RWPE2 (cell line): ENCODE data around the gene PPP1R11.

Experiments used
- ATAC-seq: fragments of 200-7000 bp; cut with Tn5 transposase; 3 replicates; pipeline ENCODE4 v1.9.1; 2021; ENCODE audit warnings: low read depth
- DNase-seq: peaks from one replicate; pipeline ENCODE4 v3.0.0-alpha.2; 2020; ENCODE audit warnings: low spot score
- H3K27ac ChIP-seq: fragments of 450-650 bp; 2 replicates; pipeline ENCODE4 v1.5.1; 2017; ENCODE audit warnings: mild to moderate bottlenecking; ENCODE audit not compliant: poor library complexity, severe bottlenecking
- H3K27me3 ChIP-seq: fragments of 250-450 bp; sonication (Bioruptor Pico); 2 replicates; pipeline ENCODE4 v1.5.1; 2021; ENCODE audit warnings: mild to moderate bottlenecking, moderate library complexity; ENCODE audit not compliant: insufficient read depth, poor library complexity, severe bottlenecking
- H3K36me3 ChIP-seq: fragments of 250-450 bp; sonication (Bioruptor Pico); 2 replicates; pipeline ENCODE4 v1.5.1; 2020; ENCODE audit warnings: low read depth, mild to moderate bottlenecking, moderate library complexity
- H3K4me1 ChIP-seq: fragments of 250-450 bp; sonication (Bioruptor Pico); 2 replicates; pipeline ENCODE4 v1.5.1; 2021; ENCODE audit warnings: mild to moderate bottlenecking, moderate library complexity; ENCODE audit not compliant: insufficient read depth, poor library complexity, severe bottlenecking
- H3K4me3 ChIP-seq: fragments of 250-450 bp; sonication (Bioruptor Pico); 2 replicates; pipeline ENCODE4 v1.5.1; 2021; ENCODE audit warnings: mild to moderate bottlenecking, moderate library complexity; ENCODE audit not compliant: severe bottlenecking
- H3K9me3 ChIP-seq: fragments of 250-450 bp; sonication (Bioruptor Pico); 2 replicates; pipeline ENCODE4 v1.5.1; 2021; ENCODE audit warnings: mild to moderate bottlenecking, moderate library complexity; ENCODE audit not compliant: severe bottlenecking
- CTCF ChIP-seq: fragments of 450-650 bp; IDR thresholded peaks from one replicate; pipeline ENCODE4 v1.5.1; 2017; ENCODE audit warnings: mild to moderate bottlenecking, moderate library complexity; ENCODE audit not compliant: poor library complexity, severe bottlenecking

The PPP1R11 gene

DNA sequence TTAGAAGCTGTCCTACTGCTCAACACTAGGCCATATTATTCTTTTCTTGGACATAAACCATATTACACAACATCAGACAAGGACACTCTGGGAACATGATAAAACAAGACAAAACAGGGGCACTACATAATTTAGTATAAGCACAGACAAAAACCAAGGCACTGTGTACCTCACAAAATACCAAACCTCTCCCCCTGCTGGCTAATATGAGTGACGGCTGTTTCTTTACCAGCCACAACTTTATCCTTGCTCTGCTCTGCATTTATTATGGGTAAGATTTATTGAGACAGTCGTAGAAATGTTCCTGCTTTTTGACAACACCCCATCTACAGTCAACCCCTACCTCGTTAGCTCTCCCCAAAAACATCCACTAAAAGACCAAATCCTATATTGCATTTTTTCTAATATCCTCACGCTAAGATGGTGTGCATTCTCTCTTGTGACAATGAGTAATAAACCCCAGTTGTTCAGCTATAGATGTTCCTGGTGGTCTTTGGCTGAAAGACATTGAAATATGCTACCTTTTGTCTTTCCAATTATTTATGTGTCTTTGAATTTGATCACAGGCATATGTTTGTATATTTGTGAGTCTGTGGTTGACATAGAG is 29.7 kb upstream of the PPP1R11 start:
- peak; percentile 62 for TF ChIP-seq CTCF

DNA sequence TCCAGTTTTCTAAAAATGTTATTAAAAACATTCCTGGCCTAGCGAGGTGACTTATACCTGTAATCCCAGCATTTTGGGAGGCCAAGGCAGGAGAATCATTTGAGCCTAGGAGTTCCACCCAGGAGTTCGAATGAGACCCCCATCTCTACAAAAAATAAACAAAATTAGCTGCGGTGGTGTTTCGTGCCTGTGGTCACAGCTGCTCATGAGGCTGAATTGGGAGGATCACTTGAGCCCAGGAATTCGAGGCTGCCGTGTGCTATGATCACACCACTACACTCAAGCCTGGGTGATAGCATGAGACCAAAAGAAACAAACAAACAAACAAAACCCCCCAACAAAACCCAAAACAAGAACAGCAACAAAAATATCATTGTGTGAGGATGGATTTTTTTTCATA is 25.8 kb upstream of the PPP1R11 start:
- no peaks in the 10 kb centered on the region for H3K27me3 ChIP-seq
- H3K4me3 ChIP-seq: no peak overlapping the region
- H3K4me1 ChIP-seq: peaks cover 3% of the 10 kb centered on the region
- H3K36me3 ChIP-seq: no peaks in the 10 kb centered on the region
- no peak for TF ChIP-seq CTCF
- DNase-seq (no peak), ATAC-seq (no peak)
- H3K27ac ChIP-seq: no peak overlapping the region
- H3K9me3 ChIP-seq: no peaks in the 10 kb centered on the region

More for the DNA sequence above, 29.7 kb upstream of the PPP1R11 start:
- no peak overlapping the region for H3K4me3 ChIP-seq
- no peak overlapping the region for H3K27ac ChIP-seq
- ATAC-seq (peak; percentile 57; the same call in 2 of the 3 replicates), DNase-seq (no peak)
- H3K9me3 ChIP-seq: no peaks in the 10 kb centered on the region
- no peaks in the 10 kb centered on the region for H3K27me3 ChIP-seq
- H3K4me1 ChIP-seq: no peaks in the 10 kb centered on the region
- no peaks in the 10 kb centered on the region for H3K36me3 ChIP-seq

GRCh38 chr6:30041821-30042220 is 25.2 kb upstream of the PPP1R11 start:
- ATAC-seq (no peak), DNase-seq (no peak)
- Histone ChIP-seq H3K27ac (no peak overlapping the region), H3K36me3 (no peaks in the 10 kb centered on the region), H3K9me3 (no peaks in the 10 kb centered on the region), H3K27me3 (no peaks in the 10 kb centered on the region), H3K4me3 (no peak overlapping the region), H3K4me1 (peaks cover 3% of the 10 kb centered on the region)
- TF ChIP-seq CTCF: no peak

- H3K36me3 ChIP-seq: no peaks in the 10 kb centered on the region
- ATAC-seq (no peak), DNase-seq (no peak)
- no peak overlapping the region for H3K4me3 ChIP-seq
- no peaks in the 10 kb centered on the region for H3K9me3 ChIP-seq
- TF ChIP-seq CTCF: no peak
- H3K27me3 ChIP-seq: no peaks in the 10 kb centered on the region
- H3K27ac ChIP-seq: no peak overlapping the region
- H3K4me1 ChIP-seq: peaks cover 3% of the 10 kb centered on the region
Observed at GRCh38 chr6:30042476-30042875, 24.5 kb upstream of the PPP1R11 start.

DNA sequence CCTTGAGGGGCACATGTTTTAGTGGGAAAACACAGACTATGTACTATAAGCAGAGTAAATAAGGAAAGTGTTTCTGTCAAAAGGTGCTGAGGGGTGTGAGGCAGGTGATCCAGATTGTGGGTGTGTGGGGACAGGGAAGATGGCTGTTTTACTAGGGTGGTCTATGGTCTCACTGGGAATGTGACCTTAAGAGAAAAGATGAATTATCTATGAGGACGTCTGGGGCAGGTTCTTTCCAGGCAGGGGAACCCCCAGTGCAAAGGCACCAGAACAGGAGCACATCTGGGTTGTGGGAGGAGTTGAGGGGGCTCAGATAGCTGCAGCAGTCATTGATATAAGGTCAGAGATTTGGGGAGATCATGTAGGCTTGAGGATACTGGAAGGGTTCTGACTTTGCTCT is 24.1 kb upstream of the PPP1R11 start:
- H3K4me1 ChIP-seq: peaks cover 3% of the 10 kb centered on the region
- DNase-seq: no peak
- H3K27ac ChIP-seq: no peak overlapping the region
- H3K4me3 ChIP-seq: no peak overlapping the region
- no peak for ATAC-seq
- no peaks in the 10 kb centered on the region for H3K36me3 ChIP-seq
- H3K9me3 ChIP-seq: no peaks in the 10 kb centered on the region
- no peaks in the 10 kb centered on the region for H3K27me3 ChIP-seq
- no peak for TF ChIP-seq CTCF
